Mammary microvascular endothelial cell (primary cell): ENCODE results near the gene SSTR5. TPM values are rescaled to one million over a fixed set of nuclear protein-coding genes. Genes with fewer than 3 reads are reported as not detected.

Experiments used
- total RNA-seq: library from RNA; depleted of rRNA; stranded (reverse); fragments of >200 nt; gene quantifications from 2 replicates; pipeline ENCODE4 v1.2.3, GENCODE V29; 2015

Gene SSTR5
- total RNA-seq: not detected in 2 replicates

DNA sequence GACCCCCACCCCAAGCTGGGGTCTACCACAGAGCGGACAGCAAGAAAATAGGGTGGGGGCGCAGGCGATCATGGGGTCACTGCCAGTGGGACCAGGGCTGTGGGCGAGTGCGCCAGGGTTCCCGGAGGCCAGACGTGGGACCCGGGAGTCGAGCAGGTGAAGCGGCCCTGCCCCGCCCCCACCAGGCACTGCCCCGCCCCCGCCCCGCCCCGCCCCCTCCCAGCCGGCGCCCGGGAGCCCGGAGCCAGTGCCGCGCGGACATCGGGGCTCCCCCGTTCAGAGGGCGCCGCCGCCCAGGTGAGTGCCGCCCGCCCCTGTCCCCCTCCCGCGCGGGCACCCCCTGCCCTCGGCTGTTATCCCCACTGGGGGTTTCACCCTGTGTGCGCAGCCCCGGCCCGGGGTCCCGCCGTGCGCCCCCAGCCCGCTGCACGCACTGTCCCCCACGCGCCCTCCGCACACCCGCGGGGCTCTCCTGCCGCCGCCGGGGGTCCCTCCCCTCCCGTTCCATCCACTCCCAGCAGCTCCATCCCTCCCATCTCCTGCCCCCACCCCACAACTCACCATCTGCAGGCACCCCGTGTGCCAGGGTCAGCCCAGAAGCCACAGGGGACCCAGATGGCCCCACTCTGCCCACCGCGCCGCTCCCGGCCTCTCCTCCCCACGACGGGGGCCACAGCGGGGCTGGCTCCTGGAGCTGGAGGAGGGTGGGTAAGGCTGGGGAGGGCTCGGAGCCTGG lies at the start of gene SSTR5:
TSS of gene SSTR5 (plus strand) at position 222 of the 736 bp plus-strand sequence. CDS start 6,122 bp downstream, outside the sequence.

DNA sequence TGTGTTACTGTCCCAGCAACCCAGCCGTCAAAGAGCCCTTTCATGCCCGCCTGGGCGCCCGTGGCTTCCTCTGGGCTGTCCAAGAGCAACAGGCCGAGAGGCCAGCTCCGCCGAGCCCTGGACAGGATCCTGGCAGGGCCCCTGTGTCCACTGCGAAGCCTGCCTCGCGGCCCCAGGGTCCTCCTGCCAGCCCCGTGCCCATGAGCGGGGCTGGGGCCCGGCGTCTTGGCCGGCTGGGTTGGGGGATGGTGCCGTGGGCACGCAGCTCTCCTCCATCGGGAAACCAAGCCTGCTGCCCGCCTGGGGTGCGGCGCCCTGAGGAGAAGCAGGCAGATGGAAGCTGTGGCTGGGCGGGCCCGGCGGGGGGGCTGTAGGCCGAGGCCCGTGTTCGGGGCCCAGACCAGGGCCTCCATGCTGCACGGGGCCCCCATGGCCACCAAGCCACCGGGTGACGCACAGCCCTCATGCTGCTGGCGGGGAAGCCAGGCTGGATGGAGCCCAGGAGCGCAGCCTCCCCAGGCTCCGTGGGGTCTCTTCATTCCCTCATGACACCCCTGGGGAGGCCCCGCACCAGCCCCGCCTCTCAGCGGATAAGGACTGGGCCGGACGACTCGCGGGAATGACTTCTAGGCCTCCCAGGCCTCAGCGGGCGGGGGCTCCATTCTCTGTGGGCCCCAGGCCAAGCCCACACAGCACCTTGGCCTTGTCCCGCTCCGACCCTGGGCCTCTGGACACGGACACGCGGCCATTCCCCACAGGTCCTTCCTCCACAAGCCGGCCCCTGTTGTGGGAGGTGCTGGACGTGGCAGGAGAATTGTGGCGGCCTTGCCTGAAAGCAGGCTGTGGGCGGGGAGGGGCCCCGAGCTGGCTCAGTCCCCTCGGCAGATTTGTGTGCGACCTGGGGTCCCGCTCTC lies 23.9 kb downstream of the SSTR5 start, which contains the start of gene C1QTNF8:
TSS of gene C1QTNF8 (minus strand) at position 76 of the 914 bp plus-strand sequence. CDS start 1,322 bp downstream, outside the sequence.

Other genes starting within 250 kb of the SSTR5 start
- gene LMF1, start 101.8 kb upstream of the SSTR5 start, total RNA-seq: 7.3 and 10.0 TPM in 2 replicates
- 0.07 and 0.10 TPM in 2 replicates for gene SOX8, start 91.0 kb upstream of the SSTR5 start, total RNA-seq
- not detected in 2 replicates for gene C1QTNF8, start 23.5 kb downstream of the SSTR5 start, total RNA-seq
- not detected in 2 replicates for gene CACNA1H, start 80.4 kb downstream of the SSTR5 start, total RNA-seq
- not detected in 2 replicates for gene TPSG1, start 152.5 kb downstream of the SSTR5 start, total RNA-seq
- not detected in 2 replicates for gene TPSB2, start 157.4 kb downstream of the SSTR5 start, total RNA-seq
- gene TPSAB1, start 168.0 kb downstream of the SSTR5 start, total RNA-seq: not detected in 2 replicates
- not detected in 2 replicates for gene TPSD1, start 183.3 kb downstream of the SSTR5 start, total RNA-seq
- 72.6 and 78.7 TPM in 2 replicates for gene UBE2I, start 236.9 kb downstream of the SSTR5 start, total RNA-seq